Hepatocyte (in vitro differentiated cells): Measurements from ENCODE around the gene SEMA3A.

Experiments used
- EZH2 ChIP-seq: fragments of 200-600 bp; sonication (generic); IDR thresholded peaks from 2 replicates; pipeline ENCODE4 v1.6.1; 2016; ENCODE audit warnings: antibody characterized with exemption, mild to moderate bottlenecking, borderline replicate concordance
- EZH2phosphoT487 ChIP-seq: fragments of 200-600 bp; sonication (generic); IDR thresholded peaks from one replicate; pipeline ENCODE4 v1.6.1; 2018; ENCODE audit warnings: antibody characterized with exemption, mild to moderate bottlenecking, low read depth, moderate library complexity; ENCODE audit not compliant: unreplicated experiment, severe bottlenecking
- TF ChIP-seq, protein P1 (sequence below): fragments of 200-600 bp; sonication (generic); IDR thresholded peaks from 2 replicates; pipeline ENCODE4 v1.5.1; 2016; ENCODE audit warnings: antibody characterized with exemption, mild to moderate bottlenecking; ENCODE audit not compliant: poor library complexity

DNA sequence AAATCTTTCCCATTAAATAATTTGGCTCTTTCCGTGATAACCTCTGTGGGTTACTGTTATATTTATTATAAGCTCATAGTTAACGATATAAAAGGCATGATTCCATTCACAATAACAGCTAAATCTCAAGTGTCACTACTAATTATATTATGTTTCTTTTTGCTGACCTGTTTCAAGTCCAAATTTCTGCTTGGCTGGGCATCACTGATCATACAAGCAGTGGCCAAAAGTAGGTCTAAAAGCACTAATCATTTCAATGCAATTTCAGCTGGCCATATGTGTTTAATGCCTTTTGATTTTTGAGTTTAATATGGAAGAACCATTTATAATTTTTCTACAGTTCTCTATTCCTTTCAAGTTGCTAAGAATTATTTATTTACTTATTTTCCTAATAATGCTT, 110.7 kb downstream of the SEMA3A start:
- TF ChIP-seq, protein P1, sequence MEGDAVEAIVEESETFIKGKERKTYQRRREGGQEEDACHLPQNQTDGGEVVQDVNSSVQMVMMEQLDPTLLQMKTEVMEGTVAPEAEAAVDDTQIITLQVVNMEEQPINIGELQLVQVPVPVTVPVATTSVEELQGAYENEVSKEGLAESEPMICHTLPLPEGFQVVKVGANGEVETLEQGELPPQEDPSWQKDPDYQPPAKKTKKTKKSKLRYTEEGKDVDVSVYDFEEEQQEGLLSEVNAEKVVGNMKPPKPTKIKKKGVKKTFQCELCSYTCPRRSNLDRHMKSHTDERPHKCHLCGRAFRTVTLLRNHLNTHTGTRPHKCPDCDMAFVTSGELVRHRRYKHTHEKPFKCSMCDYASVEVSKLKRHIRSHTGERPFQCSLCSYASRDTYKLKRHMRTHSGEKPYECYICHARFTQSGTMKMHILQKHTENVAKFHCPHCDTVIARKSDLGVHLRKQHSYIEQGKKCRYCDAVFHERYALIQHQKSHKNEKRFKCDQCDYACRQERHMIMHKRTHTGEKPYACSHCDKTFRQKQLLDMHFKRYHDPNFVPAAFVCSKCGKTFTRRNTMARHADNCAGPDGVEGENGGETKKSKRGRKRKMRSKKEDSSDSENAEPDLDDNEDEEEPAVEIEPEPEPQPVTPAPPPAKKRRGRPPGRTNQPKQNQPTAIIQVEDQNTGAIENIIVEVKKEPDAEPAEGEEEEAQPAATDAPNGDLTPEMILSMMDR, result no peak
- no peak for TF ChIP-seq EZH2phosphoT487
- TF ChIP-seq EZH2, result no peak
